ENCODE results near the gene WHRN.

The WHRN gene

GRCh38 chr9:114480746-114481435 is 24.4 kb downstream of the WHRN start:
- TF ChIP-seq, protein P1, sequence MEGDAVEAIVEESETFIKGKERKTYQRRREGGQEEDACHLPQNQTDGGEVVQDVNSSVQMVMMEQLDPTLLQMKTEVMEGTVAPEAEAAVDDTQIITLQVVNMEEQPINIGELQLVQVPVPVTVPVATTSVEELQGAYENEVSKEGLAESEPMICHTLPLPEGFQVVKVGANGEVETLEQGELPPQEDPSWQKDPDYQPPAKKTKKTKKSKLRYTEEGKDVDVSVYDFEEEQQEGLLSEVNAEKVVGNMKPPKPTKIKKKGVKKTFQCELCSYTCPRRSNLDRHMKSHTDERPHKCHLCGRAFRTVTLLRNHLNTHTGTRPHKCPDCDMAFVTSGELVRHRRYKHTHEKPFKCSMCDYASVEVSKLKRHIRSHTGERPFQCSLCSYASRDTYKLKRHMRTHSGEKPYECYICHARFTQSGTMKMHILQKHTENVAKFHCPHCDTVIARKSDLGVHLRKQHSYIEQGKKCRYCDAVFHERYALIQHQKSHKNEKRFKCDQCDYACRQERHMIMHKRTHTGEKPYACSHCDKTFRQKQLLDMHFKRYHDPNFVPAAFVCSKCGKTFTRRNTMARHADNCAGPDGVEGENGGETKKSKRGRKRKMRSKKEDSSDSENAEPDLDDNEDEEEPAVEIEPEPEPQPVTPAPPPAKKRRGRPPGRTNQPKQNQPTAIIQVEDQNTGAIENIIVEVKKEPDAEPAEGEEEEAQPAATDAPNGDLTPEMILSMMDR (IDR thresholded peaks at IDR 0.05; ENCODE audit: insufficient read depth, low read depth, low read length, missing control alignments), result no peak
- DNase-seq (ENCODE audit: low read depth), result no peak
- no peak overlapping the region for H3K4me3 ChIP-seq (ENCODE audit: low read depth, low read length)

GRCh38 chr9:114478871-114479270 is 26.4 kb downstream of the WHRN start:
- TF ChIP-seq, protein P1 (IDR thresholded peaks at IDR 0.05; ENCODE audit: insufficient read depth, low read depth, low read length, missing control alignments), result no peak
- no peak for DNase-seq (ENCODE audit: low read depth)
- H3K4me3 ChIP-seq (ENCODE audit: low read depth, low read length), result no peak overlapping the region

GRCh38 chr9:114478459-114478858 is 26.8 kb downstream of the WHRN start:
- H3K4me3 ChIP-seq (ENCODE audit: low read depth, low read length), result no peak overlapping the region
- TF ChIP-seq, protein P1 (IDR thresholded peaks at IDR 0.05; ENCODE audit: insufficient read depth, low read depth, low read length, missing control alignments), result no peak
- no peak for DNase-seq (ENCODE audit: low read depth)

DNA sequence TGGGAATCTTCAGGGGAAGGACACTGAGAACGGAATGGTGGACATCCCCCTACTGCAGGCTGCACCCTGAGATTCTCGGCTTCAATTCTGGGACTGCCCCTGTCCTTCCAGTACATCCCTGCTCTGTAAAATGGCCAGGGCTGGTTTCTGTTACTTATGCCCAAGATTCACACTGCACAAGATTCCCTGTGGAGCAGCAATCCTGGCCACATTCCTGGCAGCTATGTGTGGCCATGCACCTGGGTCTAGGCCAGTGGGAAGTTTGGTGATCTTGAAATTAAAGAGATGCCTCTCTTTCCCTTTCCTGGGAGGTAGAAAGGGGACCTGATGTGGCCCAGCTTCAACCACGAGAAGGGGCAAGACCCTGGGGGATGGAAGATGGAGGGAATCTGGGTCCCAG is 27.6 kb downstream of the WHRN start:
- no peak overlapping the region for H3K4me3 ChIP-seq (ENCODE audit: low read depth, low read length)
- DNase-seq (ENCODE audit: low read depth), result no peak
- TF ChIP-seq, protein P1 (IDR thresholded peaks at IDR 0.05; ENCODE audit: insufficient read depth, low read depth, low read length, missing control alignments), result no peak

GRCh38 chr9:114476891-114477469 is 28.3 kb downstream of the WHRN start:
- TF ChIP-seq, protein P1 (IDR thresholded peaks at IDR 0.05; ENCODE audit: insufficient read depth, low read depth, low read length, missing control alignments), result no peak
- H3K4me3 ChIP-seq (ENCODE audit: low read depth, low read length), result no peak overlapping the region
- DNase-seq (ENCODE audit: low read depth), result no peak

- TF ChIP-seq, protein P1 (IDR thresholded peaks at IDR 0.05; ENCODE audit: insufficient read depth, low read depth, low read length, missing control alignments), result no peak
- no peak overlapping the region for H3K4me3 ChIP-seq (ENCODE audit: low read depth, low read length)
- DNase-seq (ENCODE audit: low read depth), result no peak
These were observed 29.7 kb downstream of the WHRN start for GRCh38 chr9:114475412-114476135.

All from GM12865 (cell line).